ENCODE data around the gene MYL6B.

DNA sequence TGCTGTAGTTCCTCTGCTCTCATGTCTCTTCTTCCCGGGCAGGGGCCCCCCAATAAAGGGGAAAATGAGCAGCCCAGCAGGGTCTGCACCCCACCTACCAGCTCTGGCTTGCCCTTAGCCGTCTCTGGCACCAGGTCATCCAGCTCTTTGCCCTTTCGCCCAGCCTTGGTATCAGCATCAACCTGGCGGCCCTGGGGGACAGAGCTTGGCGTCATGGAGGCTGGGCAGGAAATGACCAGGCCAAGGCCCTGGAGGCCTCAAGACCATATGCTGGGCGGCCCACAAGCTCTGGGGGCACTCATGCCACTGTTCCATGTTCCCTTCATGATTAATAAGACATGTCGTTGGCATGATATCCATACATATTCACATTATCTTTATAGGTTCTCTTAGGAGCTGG lies 20.5 kb downstream of the MYL6B start:
- TF ChIP-seq, protein P1, sequence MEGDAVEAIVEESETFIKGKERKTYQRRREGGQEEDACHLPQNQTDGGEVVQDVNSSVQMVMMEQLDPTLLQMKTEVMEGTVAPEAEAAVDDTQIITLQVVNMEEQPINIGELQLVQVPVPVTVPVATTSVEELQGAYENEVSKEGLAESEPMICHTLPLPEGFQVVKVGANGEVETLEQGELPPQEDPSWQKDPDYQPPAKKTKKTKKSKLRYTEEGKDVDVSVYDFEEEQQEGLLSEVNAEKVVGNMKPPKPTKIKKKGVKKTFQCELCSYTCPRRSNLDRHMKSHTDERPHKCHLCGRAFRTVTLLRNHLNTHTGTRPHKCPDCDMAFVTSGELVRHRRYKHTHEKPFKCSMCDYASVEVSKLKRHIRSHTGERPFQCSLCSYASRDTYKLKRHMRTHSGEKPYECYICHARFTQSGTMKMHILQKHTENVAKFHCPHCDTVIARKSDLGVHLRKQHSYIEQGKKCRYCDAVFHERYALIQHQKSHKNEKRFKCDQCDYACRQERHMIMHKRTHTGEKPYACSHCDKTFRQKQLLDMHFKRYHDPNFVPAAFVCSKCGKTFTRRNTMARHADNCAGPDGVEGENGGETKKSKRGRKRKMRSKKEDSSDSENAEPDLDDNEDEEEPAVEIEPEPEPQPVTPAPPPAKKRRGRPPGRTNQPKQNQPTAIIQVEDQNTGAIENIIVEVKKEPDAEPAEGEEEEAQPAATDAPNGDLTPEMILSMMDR (IDR thresholded peaks at IDR 0.05), result no peak
- no peak for TF ChIP-seq POLR2A (IDR thresholded peaks at IDR 0.05)

Measured in thyroid gland (tissue), 4 donors.